Spleen (tissue), 7 donors: ENCODE results near the gene CXXC5.

Experiments used
- CTCF ChIP-seq, 11 experiments: fragments of 200-600 bp in 7 of 11; fragments of 450-650 bp in 4 of 11; sonication (generic) in 4 of 11; IDR thresholded peaks in 8 of 11; conservative IDR thresholded peaks in 3 of 11; 1 replicate in 7 of 11; 2 replicates in 4 of 11; pipeline versions ENCODE4 v1.4.0 to v1.8.0; 2016 to 2021; ENCODE audit warnings: antibody characterized with exemption in 11 of 11, inconsistent platforms in 4 of 11, mild to moderate bottlenecking in 1 of 11
- POLR2AphosphoS5 ChIP-seq, 3 donors: sonication (generic); formaldehyde crosslinking; IDR thresholded peaks; one replicate each; pipeline ENCODE4 v1.5.1; 2017; ENCODE audit warnings: antibody characterized with exemption in 3 of 3
- donor health status: DM: no; HTN: no; CAD: no; lungs with moderate emphysema.
- donor health status: DM: no; HTN: no; CAD: no.
- donor health status: DM: no; HTN: no; CAD: no.

GRCh38 chr5:139630855-139631254, 17.3 kb upstream of the CXXC5 start:
- no peak for TF ChIP-seq CTCF (IDR thresholded peaks at IDR 0.05 in 8 of 11, conservative IDR thresholded peaks at IDR 0.05 in 3 of 11)
- TF ChIP-seq POLR2AphosphoS5 (IDR thresholded peaks at IDR 0.05), result no peak
